ENCODE measurements around the gene HDHD3.

The HDHD3 gene

GRCh38 chr9:113361304-113362018 lies 15.3 kb downstream of the HDHD3 start:
- no peak for DNase-seq

DNA sequence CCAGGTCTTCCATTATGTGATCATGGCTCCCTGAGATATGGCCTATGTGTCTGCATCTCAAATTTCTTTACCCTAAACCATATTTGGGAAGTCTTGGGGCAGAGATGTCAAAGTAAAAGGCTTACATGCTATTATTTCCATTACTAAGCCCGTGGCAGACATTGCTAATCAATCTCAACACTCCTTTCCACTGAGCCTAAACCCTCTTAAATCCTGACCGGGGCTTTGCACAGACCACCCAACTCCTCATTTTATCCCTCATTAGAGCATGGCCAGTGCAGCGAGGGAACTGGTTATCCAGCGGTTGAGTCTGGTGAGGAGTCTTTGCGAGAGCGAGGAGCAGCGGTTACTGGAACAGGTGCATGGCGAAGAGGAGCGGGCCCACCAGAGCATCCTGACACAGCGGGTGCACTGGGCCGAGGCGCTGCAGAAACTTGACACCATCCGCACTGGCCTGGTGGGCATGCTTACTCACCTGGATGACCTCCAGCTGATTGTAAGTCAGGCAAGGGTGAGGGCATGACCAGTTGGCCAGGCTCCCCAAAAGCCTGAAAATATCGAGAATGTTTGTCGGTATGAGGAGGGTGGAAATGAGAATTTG lies 16.4 kb downstream of the HDHD3 start:
- DNase-seq, result no peak

- DNase-seq, result no peak
Measured at GRCh38 chr9:113359385-113359784, 17.4 kb downstream of the HDHD3 start.

DNA sequence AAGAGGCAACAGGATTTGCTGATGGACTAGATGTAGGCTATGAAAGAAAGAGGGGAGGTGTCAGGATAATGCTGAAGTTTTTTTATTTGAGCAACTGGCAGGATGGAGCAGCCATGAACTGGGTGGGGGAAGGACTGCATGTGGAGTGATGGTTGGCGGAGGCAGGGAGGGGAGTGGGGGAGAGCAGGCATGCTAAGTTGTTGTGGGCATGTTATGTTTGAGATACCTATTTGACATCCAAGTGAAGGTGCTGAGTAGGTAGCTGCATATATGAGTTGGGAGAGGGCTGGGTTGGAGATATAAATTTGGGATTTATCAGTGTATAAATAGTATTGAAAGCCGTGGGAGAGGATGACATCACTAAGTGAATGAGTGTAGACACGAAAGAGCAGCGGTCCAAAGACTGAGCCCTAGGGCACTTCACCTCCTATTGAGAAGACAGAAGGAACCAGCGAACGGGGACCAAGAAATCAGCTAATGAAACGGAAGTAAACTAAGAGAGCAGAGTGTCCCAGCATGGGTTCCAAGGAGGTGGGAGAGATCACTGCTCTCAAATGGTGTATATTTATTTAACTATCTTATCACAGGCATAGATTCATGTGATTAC lies 20.0 kb downstream of the HDHD3 start:
- no peak for DNase-seq

GRCh38 chr9:113355040-113355596 lies 21.7 kb downstream of the HDHD3 start:
- DNase-seq, result no peak

GRCh38 chr9:113352411-113352810 lies 24.4 kb downstream of the HDHD3 start:
- no peak for DNase-seq

DNA sequence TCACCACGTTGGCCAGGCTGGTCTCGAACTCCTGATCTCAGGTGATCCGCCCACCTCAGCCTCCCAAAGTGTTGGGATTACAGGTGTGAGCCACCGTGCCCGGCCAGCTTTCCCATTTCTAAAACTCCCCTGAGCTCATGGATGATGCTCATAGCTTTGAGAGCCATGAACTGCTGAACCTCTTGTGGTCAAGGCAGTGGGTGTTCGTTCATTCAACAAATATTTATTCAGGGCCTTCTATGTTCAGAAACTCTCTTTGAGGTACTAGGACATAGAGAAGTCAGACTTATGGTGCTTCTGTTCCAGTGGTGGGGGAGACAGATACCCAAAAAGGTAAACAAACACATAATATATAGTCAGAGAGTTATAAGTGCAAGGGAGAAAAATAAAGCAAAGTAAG lies 24.8 kb downstream of the HDHD3 start:
- DNase-seq, result no peak

DNA sequence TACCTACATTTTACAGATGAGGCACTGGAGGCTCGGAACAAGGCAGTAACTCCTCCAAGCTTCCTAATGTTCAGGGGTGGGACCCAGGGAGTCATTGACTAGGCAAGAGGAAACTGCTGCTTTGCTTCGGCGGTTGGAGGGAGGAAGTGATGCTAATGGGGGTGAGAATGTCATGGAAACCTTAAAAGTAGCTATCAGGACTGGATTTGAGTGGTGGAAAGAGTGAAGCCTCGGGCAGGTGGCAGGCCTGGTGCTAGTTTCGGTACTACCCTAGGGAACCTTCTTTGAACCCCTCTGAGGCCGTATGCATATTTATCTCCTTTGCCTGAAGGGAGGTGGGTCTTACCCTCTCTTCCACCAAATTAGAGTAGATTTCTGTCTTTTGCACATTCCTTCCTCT lies 25.8 kb downstream of the HDHD3 start:
- no peak for DNase-seq

DNA sequence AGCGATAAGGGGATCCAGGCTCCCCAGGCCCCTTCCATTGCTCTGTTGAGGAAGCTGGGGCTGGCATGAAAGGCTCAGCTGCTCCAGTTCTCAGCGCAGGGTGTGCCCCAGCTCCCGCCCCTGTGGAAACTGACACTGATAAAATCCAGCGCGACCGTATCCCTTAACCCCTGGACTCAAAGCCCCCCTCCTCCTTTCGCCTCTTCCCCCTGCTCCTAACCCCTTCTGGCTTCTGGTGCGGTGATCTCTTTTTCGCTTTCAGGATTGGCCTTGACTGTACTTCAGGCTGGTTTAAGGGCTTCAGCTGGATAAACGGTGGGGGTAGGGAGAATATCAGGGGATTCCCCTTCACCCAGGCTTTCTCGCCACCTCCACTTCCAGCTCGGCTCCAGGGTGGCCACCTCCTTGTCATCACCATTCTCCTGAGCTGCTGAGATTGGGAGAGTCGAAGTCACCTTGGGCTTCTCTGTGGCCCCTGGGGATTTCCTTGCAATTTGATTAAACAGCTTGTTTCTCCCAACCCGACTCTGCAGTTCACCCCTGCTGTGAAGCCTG lies 26.6 kb downstream of the HDHD3 start:
- DNase-seq, result no peak

GRCh38 chr9:113349445-113350094 lies 27.2 kb downstream of the HDHD3 start, which contains the start of gene BSPRY:
BSPRY (plus strand) TSS chr9:113349541; CDS start chr9:113349580, 39 bp downstream.
- DNase-seq, result no peak

DNA sequence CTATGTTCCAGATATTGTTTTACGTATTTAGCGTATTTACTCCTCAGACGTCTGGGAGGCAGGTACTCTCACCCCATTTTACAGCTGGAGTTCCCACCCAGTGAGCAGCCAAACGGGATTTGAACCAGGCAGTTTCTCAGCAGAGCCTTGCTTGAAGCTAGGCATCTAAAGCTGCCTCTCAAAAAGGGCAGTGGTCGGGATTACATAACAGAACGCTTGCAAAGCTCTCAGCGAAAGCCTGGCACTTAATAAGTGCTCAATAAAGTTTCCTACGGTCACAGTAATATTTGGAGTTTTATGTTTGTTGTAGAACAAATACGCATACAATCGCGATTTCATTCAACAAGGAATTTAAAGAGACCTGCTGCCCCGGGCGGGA lies 27.7 kb downstream of the HDHD3 start:
- no peak for DNase-seq

- no peak for DNase-seq
Measured at GRCh38 chr9:113348437-113348836, 28.3 kb downstream of the HDHD3 start.

DNA sequence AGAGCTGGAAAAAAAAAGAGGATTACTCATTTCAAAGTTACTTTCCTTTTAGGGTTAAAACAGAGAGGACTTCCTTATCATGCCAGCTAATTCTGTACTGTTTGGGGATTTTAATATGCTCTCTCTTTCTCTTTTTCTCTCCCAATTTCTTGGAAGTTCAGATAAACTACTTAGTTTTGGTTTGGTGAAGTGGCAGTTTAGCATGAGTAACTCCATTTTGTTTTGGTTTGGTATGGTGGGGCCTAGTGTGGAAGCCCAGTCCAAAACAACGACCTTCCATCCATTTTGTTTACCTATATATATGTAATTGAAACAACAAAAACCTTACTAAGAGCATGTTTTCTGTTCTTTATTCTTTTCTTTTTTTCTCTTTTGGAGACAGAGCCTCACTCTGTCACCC lies 31.1 kb downstream of the HDHD3 start:
- DNase-seq, result no peak

- DNase-seq, result no peak
Measured at GRCh38 chr9:113345190-113345589, 31.6 kb downstream of the HDHD3 start.

DNA sequence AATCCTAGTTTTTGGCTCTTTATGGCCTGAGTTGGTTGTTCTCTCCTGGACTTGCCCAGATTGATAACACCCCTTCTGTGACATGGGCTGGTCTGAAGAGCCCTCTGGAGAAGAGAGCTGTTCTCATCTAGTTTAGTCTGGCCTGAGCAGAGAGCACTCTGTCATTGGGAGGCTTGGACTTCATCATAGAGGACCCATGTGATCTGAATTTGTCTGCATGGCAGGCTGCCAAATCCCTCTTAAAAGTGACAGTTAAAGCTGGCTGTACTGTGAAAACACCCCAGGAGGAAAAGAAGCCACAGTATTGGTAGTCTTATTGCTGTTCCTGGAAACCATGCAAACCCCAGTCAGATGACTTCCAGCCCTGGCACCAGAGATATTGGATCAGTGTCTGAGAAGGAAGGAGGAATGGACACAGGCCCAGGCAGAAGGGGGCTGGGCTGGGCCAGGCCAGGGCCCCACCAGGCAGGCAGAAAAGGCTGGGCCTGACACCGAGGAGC lies 33.0 kb downstream of the HDHD3 start:
- DNase-seq, result no peak

DNA sequence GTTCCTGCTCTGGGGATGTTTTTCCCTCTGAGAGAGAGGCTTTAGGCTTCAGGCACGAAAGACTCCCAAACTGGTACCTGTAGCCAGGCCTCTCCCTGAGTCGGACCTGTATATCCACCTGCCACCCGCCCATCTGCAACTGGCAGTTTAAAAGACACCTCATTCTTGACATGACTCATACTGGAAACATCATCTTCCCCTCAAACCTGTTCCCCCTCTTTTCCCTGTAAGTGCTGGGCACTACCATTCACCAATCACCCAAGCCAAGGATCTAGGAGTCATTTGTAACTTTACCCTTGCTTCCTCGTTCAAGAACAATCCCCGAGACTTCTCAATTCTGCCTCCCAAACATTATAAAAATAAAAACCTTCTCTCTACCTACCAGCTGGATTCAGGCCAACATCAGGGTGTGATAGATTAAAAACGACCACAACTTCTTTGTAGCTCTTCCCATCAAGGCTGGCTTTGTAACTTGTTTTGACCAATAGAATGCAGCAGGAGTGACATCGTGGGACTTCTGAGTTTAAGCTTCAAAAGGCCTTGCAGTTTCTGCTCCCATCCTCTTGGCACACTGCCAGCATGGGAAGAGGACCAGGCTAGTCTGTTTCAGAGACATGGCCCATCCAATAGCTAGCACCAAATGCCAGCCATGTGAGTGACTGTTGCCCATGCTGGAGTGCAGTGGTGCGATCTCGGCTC lies 34.9 kb downstream of the HDHD3 start:
- DNase-seq, result no peak

DNA sequence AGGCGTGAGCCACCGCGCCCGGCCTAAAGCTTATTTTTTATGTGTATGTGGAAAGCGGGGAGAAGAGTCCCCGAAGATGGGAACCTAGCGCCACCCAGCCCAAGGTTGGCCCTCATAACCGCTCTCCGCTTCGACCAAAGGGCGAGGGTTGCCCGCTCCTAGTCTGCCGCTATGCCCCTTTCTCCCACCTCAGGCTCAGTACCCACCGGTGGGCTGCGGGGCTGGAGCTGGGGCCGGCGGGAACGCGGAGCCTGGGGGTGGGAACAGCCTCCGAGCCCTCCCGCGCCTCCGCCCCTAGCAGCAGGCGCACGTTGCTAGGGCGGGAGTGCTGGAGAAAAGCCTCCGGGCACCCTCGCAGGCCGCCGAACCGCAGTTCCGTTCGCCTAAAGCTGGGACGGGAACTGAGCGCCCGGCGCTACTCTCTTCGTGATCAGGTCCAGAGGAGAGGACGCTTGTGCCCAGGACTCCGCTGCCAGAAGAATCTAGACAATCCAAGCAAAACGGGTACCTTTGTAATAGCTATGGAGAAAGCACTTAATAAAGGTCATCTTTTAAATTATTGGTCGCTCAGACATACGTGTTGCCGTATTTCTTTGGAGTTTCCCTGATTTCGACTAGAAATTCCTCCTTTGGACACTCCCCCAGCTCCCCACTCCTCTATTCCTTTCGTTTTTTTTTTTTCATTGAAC lies 36.6 kb downstream of the HDHD3 start, which contains the start of gene WDR31:
Gene WDR31 (minus strand): TSS at position 265 of the 689 bp plus-strand sequence. CDS start 8,253 bp downstream, outside the sequence.
- peak; percentile 80 for DNase-seq

DNA sequence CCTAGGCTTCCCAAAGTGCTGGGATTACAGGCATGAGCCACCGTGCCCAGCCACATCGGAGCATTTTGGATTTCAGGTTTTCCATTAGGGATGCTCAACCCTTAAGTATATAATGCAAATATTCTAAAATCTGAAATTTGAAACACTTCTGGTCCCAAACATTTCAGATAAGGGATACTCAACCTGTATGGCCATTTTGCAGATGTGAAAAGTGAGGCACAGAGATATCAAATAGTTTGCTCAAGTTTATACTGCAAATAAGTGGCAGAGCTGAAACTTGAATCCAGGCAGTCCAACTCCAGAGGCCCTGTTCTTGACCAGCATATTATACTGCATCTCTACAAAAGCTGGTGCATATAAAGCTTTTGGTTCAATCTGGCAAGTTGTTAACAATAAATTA lies 39.1 kb downstream of the HDHD3 start:
- DNase-seq, result no peak

GRCh38 chr9:113331780-113332179 lies 45.0 kb downstream of the HDHD3 start:
- DNase-seq, result no peak

- no peak for DNase-seq
Measured at GRCh38 chr9:113328045-113328782, 48.6 kb downstream of the HDHD3 start.

GRCh38 chr9:113326230-113326629 lies 50.6 kb downstream of the HDHD3 start:
- DNase-seq, result no peak

Measured in NCI-H226 (cell line).